ENCODE data around the gene MDGA2.

Gene MDGA2

DNA sequence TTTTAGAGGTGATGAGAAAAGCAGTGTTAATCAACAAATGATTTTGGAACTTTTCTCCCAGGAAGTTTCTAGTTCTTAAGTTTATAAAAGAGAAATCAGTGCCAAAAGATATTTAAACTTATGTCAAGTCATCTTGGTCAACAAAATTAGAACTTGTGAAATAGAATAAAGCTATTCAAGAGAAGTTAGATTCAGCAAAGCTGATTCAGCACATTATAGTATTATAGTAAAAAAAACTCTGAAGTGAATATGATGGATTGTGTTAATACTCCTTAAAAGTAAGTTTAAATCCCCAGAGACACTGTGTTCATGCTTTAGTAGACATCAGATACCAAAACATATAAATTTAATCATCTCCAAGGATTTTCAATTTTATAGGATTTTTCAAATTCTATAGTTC lies 813.7 kb downstream of the MDGA2 start:
- no peak for DNase-seq

DNA sequence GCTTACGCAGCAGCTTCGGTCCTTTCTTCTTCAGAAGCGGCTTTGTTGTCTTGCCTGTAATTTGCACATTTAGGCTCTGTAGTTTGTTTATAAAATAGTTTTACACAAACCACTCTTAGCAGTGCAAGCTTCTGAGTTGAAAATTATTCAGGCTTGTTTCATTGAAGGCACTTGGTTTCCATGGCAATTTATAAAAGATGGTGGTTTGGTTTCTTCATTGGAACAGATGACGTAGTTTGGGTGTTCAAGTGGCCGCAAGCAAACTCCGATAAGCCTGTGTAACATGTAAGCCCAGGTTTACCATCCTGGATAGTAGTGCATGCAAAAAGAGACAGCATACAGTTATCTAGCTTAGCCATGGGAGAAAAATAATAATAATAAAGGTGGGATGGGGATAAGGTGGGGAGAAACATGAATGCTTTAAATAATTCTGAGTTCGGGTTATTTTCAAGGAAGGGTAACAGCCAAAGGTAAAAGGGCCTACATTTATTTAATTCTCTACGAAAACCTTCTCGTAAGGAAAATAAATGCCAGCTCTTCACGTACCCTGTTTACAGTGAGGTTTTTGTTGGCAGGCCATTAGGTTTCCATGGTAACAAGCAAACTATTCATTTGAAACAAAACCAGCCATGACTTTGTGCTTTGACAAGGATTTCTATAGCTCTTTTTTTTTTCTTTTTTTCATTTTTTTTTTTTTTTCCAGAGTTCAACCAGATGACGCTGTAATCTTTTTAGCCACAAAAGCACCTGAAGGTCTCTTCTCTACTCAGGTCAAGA lies 834.3 kb downstream of the MDGA2 start:
- DNase-seq = no peak

DNA sequence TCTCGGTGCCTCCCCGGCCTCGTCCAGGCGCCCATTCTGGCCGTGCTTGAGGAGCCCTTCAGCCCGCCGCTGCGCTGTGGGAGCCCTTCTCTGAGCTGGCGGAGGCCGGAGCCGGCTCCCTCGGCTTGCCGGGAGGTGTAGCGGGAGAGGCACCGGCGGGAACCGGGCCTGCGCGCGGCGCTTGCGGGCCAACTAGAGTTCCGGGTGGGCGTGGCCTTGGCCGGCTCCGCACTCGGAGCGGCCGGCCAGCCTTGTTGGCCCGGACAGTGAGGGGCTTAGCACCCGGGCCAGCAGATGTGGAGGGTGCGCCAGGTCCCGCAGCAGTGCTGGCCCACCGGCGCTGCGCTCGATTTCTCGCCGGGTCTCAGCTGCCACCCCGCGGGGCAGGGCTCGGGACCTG lies 855.1 kb downstream of the MDGA2 start:
- DNase-seq = no peak

DNA sequence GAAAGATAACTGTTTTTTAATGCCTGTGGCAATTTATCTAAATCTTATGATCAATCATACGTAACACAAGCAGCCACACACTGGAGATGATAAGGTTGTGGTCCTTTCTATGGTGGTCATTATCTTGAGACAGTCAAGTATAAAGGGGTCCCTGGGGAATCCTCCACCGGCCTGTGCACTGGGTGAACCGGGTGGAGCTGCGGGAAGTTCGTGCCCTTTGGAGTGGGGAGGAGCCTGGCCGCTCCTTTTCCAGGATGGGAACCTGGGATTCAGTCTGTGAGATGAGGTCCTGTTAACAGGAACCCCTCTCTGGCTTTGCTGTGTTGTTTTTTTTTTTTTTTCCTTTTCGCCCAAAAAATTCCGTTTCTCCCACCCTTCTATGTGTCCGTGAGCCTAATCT lies 856.3 kb downstream of the MDGA2 start:
- no peak for DNase-seq

DNA sequence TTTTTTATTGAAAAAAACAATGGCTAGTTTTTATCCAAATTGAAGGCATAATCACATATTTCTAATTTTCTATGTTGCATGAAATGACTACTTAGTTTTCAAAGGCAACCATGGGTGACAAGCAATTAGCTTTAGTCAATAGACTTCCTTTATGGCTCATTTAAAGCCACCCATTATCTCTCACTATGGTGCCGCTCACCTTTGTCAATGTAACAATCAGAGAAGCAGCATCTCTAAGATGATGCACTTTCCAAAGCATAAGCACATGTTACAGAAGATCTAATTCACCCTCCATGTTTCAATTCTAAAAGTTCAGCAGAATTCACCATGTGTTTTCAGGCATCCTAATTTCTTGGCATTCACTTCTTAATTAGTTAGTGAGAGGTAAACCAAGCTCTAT lies 857.3 kb downstream of the MDGA2 start:
- no peak for DNase-seq

DNA sequence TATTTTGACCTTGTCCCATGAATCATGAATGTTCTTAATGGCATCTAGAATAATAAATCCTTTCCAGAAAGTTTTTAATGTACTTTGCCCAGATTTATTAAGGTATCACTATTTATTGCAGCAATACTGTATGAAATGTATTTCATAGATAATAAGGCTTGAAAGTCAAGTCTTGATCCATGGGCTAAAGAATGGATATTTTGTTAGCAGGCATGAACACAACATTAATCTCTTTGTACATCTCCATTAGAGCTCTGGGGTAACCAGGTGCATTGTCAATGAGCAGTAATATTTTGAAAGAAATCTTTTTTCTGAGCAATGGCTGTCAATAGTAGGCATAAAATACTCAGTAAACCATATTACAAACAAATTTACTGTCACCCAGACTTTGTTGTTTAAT lies 882.3 kb downstream of the MDGA2 start:
- DNase-seq = no peak

Measured in CD4-positive, alpha-beta T cell treated with Interleukin-1 beta for 1 hour (primary cell).